PC-3 (cell line): ENCODE data around the gene IER3IP1. TPM values are rescaled to one million over a fixed set of nuclear protein-coding genes. Genes with fewer than 3 reads are reported as not detected.

ENCODE experiments used
- ATAC-seq: fragments of 200-7000 bp; cut with Tn5 transposase; 2 replicates; pipeline ENCODE4 v1.9.1; 2020; ENCODE audit warnings: mild to moderate bottlenecking, moderate library complexity
- BruUV-seq: library from RNA; stranded (reverse); fragments of 400-500 nt; replicated peaks from 2 replicates; lab custom pipeline; 2021; lab: Mats Ljungman, UMichigan
- CTCF ChIA-PET: fragments of 300-600 bp; sonication (Branson Sonifier 250); formaldehyde crosslinking; loops from one replicate; lab custom pipeline; 2022; ENCODE audit warnings: antibody characterized with exemption; lab: Charles Lee
- POLR2A ChIA-PET: fragments of 300-600 bp; sonication (Branson Sonifier 250); formaldehyde crosslinking; loops from one replicate; lab custom pipeline; 2022; ENCODE audit warnings: antibody characterized with exemption; ENCODE audit not compliant: unreplicated experiment; lab: Charles Lee
- DNase-seq: peaks from one replicate; pipeline ENCODE4 v3.0.0-alpha.2; 2015
- H2AFZ ChIP-seq: fragments of 300-600 bp; sonication (generic); 2 replicates; pipeline ENCODE4 v1.6.0; 2016; ENCODE audit warnings: antibody characterized with exemption, low read length
- H3F3A ChIP-seq: fragments of 300-600 bp; sonication (generic); one replicate; pipeline ENCODE4 v1.6.0; 2017; ENCODE audit warnings: antibody characterized with exemption, low read length, control low read depth, mild to moderate bottlenecking; ENCODE audit not compliant: unreplicated experiment
- H3K27ac ChIP-seq: fragments of 300-600 bp; sonication (generic); 2 replicates; pipeline ENCODE4 v1.5.1; 2016; ENCODE audit warnings: mild to moderate bottlenecking, low read length
- H3K27me3 ChIP-seq: fragments of 300-600 bp; sonication (generic); 2 replicates; pipeline ENCODE4 v1.6.1; 2016; ENCODE audit warnings: low read length, mixed read lengths
- H3K36me3 ChIP-seq: fragments of 300-600 bp; sonication (generic); 2 replicates; pipeline ENCODE4 v1.6.1; 2016; ENCODE audit warnings: low read depth, mixed run types, low read length, mixed read lengths
- H3K4me1 ChIP-seq: fragments of 300-600 bp; sonication (generic); 2 replicates; pipeline ENCODE4 v1.5.1; 2016; ENCODE audit warnings: low read length; ENCODE audit not compliant: insufficient read depth
- H3K4me2 ChIP-seq: fragments of 300-600 bp; sonication (generic); 2 replicates; pipeline ENCODE4 v1.6.0; 2016; ENCODE audit warnings: low read length
- H3K4me3 ChIP-seq: fragments of 300-600 bp; sonication (generic); 2 replicates; pipeline ENCODE4 v1.5.1; 2016; ENCODE audit warnings: mild to moderate bottlenecking, low read length, mixed read lengths
- H3K79me2 ChIP-seq: fragments of 300-600 bp; sonication (generic); 2 replicates; pipeline ENCODE4 v1.6.1; 2017; ENCODE audit warnings: low read length, mixed read lengths
- H3K9ac ChIP-seq: fragments of 300-600 bp; sonication (generic); 2 replicates; pipeline ENCODE4 v1.6.0; 2016; ENCODE audit warnings: mild to moderate bottlenecking, low read length
- H3K9me2 ChIP-seq: fragments of 300-600 bp; sonication (generic); replicated peaks from 2 replicates; pipeline ENCODE4 v1.6.1; 2016; ENCODE audit warnings: mixed run types, low read length, mixed read lengths
- H3K9me3 ChIP-seq: fragments of 300-600 bp; sonication (generic); 2 replicates; pipeline ENCODE4 v1.6.1; 2016; ENCODE audit warnings: low read length, mixed read lengths
- H4K20me1 ChIP-seq: fragments of 300-600 bp; sonication (generic); 2 replicates; pipeline ENCODE4 v1.6.1; 2016; ENCODE audit warnings: low read length, mixed read lengths
- EZH2 ChIP-seq: fragments of 300-600 bp; sonication (generic); IDR thresholded peaks from one replicate; pipeline ENCODE4 v1.6.1; 2017; ENCODE audit warnings: antibody characterized with exemption, mild to moderate bottlenecking, low read length; ENCODE audit not compliant: unreplicated experiment
- EZH2phosphoT487 ChIP-seq: fragments of 300-600 bp; sonication (generic); IDR thresholded peaks from 2 replicates; pipeline ENCODE4 v1.6.1; 2018; ENCODE audit warnings: mild to moderate bottlenecking, antibody characterized with exemption, low read length, borderline replicate concordance
- intact Hi-C: fragments of 100-400 bp; cut with micrococcal nuclease; formaldehyde crosslinking; loops from 2 replicates; pipeline ENCODE4 v1.9.0; 2023
- total RNA-seq: library from RNA; depleted of rRNA; stranded (reverse); fragments of >200 nt; gene quantifications from 2 replicates; pipeline ENCODE4 v1.2.3, GENCODE V29; 2014; rRNA removed
- TF ChIP-seq, protein P1 (sequence below): fragments of 300-600 bp; sonication (generic); conservative IDR thresholded peaks from 2 replicates; pipeline ENCODE4 v1.5.1; 2017; ENCODE audit warnings: antibody characterized with exemption, low read depth, mild to moderate bottlenecking, low read length

The IER3IP1 gene
- total RNA-seq, 1 experiment from 2014 or later: 23.2 TPM

- no peaks in the 10 kb centered on the region for H3K9me3 ChIP-seq
- ChIA-PET POLR2A (no interaction called here), CTCF (no interaction called here)
- no peak overlapping the region for H2AFZ ChIP-seq
- no peak overlapping the region for H3K4me3 ChIP-seq
- no peaks in the 10 kb centered on the region for H3K4me1 ChIP-seq
- H3K27ac ChIP-seq: no peak overlapping the region
- H3K9ac ChIP-seq: no peak overlapping the region
- no peaks in the 10 kb centered on the region for H4K20me1 ChIP-seq
- no peaks in the 10 kb centered on the region for H3K9me2 ChIP-seq
- no peaks in the 10 kb centered on the region for H3K36me3 ChIP-seq
- H3F3A ChIP-seq: no peaks in the 10 kb centered on the region
- no peaks in the 10 kb centered on the region for H3K79me2 ChIP-seq
- no peak for ATAC-seq
- H3K4me2 ChIP-seq: no peak overlapping the region
- intact Hi-C loops: no loop called here
- no TSS peak for BruUV-seq
- TF ChIP-seq EZH2phosphoT487 (no peak), EZH2 (no peak)
- TF ChIP-seq, protein P1, sequence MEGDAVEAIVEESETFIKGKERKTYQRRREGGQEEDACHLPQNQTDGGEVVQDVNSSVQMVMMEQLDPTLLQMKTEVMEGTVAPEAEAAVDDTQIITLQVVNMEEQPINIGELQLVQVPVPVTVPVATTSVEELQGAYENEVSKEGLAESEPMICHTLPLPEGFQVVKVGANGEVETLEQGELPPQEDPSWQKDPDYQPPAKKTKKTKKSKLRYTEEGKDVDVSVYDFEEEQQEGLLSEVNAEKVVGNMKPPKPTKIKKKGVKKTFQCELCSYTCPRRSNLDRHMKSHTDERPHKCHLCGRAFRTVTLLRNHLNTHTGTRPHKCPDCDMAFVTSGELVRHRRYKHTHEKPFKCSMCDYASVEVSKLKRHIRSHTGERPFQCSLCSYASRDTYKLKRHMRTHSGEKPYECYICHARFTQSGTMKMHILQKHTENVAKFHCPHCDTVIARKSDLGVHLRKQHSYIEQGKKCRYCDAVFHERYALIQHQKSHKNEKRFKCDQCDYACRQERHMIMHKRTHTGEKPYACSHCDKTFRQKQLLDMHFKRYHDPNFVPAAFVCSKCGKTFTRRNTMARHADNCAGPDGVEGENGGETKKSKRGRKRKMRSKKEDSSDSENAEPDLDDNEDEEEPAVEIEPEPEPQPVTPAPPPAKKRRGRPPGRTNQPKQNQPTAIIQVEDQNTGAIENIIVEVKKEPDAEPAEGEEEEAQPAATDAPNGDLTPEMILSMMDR: no peak
- no peak for DNase-seq
- no peaks in the 10 kb centered on the region for H3K27me3 ChIP-seq
These were observed 67.8 kb downstream of the IER3IP1 start for GRCh38 chr18:47108373-47108772.

Other genes starting within 250 kb of the IER3IP1 start
- gene ELOA2, start 140.7 kb downstream of the IER3IP1 start, total RNA-seq: not detected in 2 replicates
- gene HDHD2, start 25.9 kb downstream of the IER3IP1 start, total RNA-seq: 6.3 TPM in 2 replicates
- not detected in 2 replicates for gene SKOR2, start 75.3 kb upstream of the IER3IP1 start, total RNA-seq